HG03571 (cell line): ENCODE results near the gene BRIP1.

ENCODE experiments used
- ATAC-seq: cut with Tn5 transposase; IDR thresholded peaks from one replicate; pipeline ENCODE4 v1.9.1; 2021; ENCODE audit not compliant: unreplicated experiment

BRIP1 gene

DNA sequence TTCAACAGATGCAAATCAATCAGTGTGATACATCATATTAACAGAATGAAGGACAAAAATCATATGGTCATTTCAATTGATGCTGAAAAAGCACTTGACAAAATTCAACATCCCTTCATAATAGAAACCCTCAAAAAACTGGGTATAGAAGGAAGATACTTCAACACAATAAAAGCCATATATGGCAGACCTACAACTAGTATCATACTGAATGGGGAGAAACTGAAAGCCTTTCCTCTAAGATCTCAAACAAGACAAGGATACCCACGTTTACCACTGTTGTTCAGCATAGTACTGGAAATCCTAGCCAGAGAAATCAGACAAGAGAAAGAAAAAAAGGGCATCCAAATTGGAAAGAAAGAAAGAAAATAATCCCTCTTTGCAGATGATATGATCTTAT is 225.2 kb downstream of the BRIP1 start:
- ATAC-seq: no peak

DNA sequence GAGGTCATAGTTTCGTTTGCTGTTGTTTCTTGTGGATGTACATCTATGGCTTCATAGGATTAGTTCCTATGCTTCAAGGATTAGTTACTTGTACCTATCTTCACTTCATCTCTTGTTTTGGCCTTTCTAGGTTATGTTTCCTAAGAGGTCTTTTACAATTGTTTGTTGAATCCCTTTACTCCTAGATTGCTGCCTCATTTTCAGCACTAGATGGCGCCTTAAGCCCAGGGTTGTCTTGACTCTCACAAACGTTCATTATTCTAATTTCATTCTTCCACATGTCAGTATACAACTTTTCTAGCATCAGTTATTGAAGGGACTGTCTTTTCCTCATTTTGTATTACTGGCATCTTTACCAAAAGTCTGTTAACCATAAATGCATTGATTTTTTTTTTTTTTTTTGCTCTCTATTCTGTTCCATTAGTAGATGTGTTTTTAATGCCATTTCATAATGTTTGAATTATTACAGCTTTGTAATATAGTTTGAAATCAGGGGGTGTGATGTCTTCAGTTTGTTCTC is 227.4 kb downstream of the BRIP1 start:
- no peak for ATAC-seq

DNA sequence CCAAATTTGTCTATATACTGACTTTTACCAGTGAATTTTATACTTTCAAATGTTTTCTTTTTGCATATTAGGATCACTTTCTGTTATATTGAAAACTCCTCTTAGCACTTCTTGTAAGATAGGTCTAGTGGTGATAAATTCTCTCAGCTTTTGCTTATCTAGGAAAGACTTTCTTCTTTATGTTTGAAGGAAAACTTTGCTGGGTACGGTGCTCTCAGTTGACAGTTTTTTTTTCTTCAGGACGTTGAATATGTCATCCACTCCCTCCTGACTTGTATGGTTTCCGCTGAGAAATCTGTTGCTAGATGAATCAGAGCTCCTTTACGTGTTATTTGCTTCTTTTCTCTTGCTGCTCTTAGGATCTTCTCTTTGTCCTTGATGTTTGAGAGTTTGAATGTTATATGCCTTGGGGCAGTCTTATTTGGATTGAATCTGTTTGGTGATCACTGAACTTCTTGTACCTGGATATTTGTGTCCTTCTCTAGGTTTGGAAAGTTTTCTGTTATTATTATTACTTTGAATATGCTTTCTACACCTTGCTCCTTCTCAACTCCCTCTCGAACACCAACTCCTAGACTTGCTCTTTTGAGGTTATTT is 228.3 kb downstream of the BRIP1 start:
- ATAC-seq: no peak

DNA sequence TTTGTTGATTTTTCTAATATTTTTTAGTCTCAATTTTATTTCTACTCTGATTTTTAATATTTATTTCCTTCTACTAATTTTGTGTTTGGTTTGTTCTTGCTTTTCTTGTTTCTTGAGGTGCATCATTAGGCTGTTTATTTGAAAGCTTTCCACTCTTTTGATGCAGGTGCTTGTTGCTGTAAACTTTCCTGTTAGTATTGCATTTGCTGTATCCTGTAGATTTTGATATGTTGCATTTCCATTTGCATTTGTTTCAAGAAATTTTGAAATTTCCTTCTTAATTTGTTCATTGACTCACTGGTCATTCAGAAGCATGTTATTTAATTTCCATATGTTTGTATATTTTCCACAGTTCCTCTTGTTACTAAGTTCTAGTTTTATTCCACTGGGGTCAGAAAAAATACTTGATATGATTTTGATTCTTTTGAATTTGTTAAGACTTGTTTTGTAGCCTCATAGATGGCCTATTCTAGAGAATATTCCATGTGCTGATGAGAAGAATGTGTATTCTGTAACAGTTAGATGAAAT is 229.3 kb downstream of the BRIP1 start:
- no peak for ATAC-seq

DNA sequence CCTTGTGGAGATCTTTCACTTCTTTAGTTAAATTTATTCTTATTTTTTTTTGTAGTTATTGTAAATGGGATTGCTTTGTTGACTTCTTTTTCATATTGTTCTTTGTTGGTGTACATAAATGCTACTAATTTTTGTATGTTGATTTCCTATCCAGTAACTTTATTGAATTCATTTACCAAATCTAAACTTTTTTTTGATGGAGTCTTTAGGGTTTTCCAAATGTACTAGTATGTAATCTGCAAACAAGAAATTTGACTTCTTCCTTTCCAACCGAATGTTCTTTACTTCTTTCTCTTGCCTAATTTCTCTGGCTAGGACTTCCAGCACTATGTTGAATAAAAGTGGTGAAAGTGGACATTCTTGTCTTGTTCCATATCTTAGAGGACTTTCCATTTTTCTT is 230.5 kb downstream of the BRIP1 start:
- no peak for ATAC-seq

DNA sequence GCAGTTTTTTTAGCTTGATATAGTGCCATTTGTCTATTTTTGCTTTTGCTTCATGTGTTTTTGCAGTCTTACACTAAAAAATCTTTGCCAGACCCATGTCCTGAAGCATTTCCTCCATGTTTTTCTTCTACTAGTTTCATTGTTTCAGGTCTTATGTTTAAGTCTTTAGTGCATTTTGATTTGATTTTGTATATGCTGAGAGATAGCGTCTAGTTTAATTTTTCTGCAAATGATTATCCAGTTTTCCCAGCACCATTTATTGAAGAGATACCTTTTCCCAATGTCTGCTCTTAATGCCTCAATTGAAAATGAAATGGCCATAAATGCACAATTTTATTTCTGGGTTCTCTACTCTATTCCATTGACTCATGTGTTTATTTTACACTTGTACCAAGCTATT is 231.5 kb downstream of the BRIP1 start:
- ATAC-seq: no peak
